Vagina (tissue), 2 donors: ENCODE results near the gene DOP1A.

Experiments used
- POLR2A ChIP-seq, 2 donors: fragments of 450-650 bp; IDR thresholded peaks; one replicate each; pipeline ENCODE4 v1.6.1; 2017; ENCODE audit warnings: antibody characterized with exemption in 2 of 2, mild to moderate bottlenecking in 2 of 2, moderate library complexity in 2 of 2
- TF ChIP-seq, protein P1 (sequence below), 3 experiments: fragments of 450-650 bp in 2 of 3; fragments of 200-600 bp in 1 of 3; sonication (generic) in 1 of 3; IDR thresholded peaks; one replicate each; pipeline ENCODE4 v1.5.1; 2017 to 2019; ENCODE audit warnings: antibody characterized with exemption in 3 of 3, mild to moderate bottlenecking in 2 of 3, moderate library complexity in 2 of 3

- TF ChIP-seq, protein P1, sequence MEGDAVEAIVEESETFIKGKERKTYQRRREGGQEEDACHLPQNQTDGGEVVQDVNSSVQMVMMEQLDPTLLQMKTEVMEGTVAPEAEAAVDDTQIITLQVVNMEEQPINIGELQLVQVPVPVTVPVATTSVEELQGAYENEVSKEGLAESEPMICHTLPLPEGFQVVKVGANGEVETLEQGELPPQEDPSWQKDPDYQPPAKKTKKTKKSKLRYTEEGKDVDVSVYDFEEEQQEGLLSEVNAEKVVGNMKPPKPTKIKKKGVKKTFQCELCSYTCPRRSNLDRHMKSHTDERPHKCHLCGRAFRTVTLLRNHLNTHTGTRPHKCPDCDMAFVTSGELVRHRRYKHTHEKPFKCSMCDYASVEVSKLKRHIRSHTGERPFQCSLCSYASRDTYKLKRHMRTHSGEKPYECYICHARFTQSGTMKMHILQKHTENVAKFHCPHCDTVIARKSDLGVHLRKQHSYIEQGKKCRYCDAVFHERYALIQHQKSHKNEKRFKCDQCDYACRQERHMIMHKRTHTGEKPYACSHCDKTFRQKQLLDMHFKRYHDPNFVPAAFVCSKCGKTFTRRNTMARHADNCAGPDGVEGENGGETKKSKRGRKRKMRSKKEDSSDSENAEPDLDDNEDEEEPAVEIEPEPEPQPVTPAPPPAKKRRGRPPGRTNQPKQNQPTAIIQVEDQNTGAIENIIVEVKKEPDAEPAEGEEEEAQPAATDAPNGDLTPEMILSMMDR (IDR thresholded peaks at IDR 0.05), result no peak
- no peak for TF ChIP-seq POLR2A (IDR thresholded peaks at IDR 0.05)
These were observed 149.3 kb downstream of the DOP1A start for GRCh38 chr6:83216806-83217205.
